HCT116 (cell line): ENCODE data around the gene PRDM12. TPM values are rescaled to one million over a fixed set of nuclear protein-coding genes. Genes with fewer than 3 reads are reported as not detected.

Source experiments
- ATAC-seq: fragments of 200-7000 bp; cut with Tn5 transposase; 2 replicates; pipeline ENCODE4 v1.9.1; 2020; ENCODE audit warnings: mild to moderate bottlenecking, moderate library complexity
- BruUV-seq: library from RNA; stranded (reverse); fragments of 400-500 nt; replicated peaks from 2 replicates; lab custom pipeline; 2021; lab: Mats Ljungman, UMichigan
- CTCF ChIA-PET: fragments of 300-600 bp; sonication (Branson Sonifier 250); formaldehyde crosslinking; loops from one replicate; lab custom pipeline; 2021; ENCODE audit warnings: antibody characterized with exemption; lab: Charles Lee
- POLR2A ChIA-PET: fragments of 300-600, 350-600 bp; sonication (Branson Sonifier 250); formaldehyde crosslinking; loops from one replicate; lab custom pipeline; 2021; ENCODE audit warnings: antibody characterized with exemption; lab: Charles Lee
- RAD21 ChIA-PET, 2 experiments: fragments of 300-600 bp; sonication (Branson Sonifier 250); formaldehyde crosslinking; loops; one replicate each; lab custom pipeline; 2023; ENCODE audit warnings: low total read pairs in 2 of 2; ENCODE audit not compliant: uncharacterized antibody in 2 of 2, unreplicated experiment in 2 of 2, low non-redundant PET in 1 of 2; lab: Charles Lee
- DNase-seq: peaks from one replicate; pipeline ENCODE4 v3.0.0-alpha.2; 2010; ENCODE audit warnings: low read depth, low spot score
- H2AFZ ChIP-seq: fragments of 200-600 bp; shearing (Covaris generic), sonication (generic); 2 replicates; pipeline ENCODE4 v1.6.1; 2017; ENCODE audit warnings: low read depth, mixed run types, mixed read lengths, antibody characterized with exemption, low read length; ENCODE audit not compliant: poor library complexity, severe bottlenecking
- H3K27ac ChIP-seq: 2 replicates; pipeline ENCODE4 v1.5.1; 2012; ENCODE audit warnings: low read depth, low read length
- H3K27me3 ChIP-seq: fragments of 200-600 bp; sonication (generic); 2 replicates; pipeline ENCODE4 v1.6.1; 2016; ENCODE audit warnings: mixed run types, low read length, mixed read lengths; ENCODE audit not compliant: insufficient read depth
- H3K36me3 ChIP-seq, 2 experiments: fragments of 200-500 bp in 1 of 2; fragments of 200-600 bp in 1 of 2; sonication (Bioruptor generic) in 1 of 2; sonication (generic) in 1 of 2; 2 replicates each; pipeline versions ENCODE4 v1.5.1 to v1.6.1; 2014 to 2016; ENCODE audit warnings: low read length in 2 of 2, inconsistent platforms in 1 of 2, mixed read lengths in 1 of 2, mixed run types in 1 of 2; ENCODE audit not compliant: insufficient read depth in 2 of 2, control insufficient read depth in 1 of 2
- H3K4me1 ChIP-seq, 2 experiments: fragments of 200-600 bp in 1 of 2; sonication (generic) in 1 of 2; 2 replicates each; pipeline versions ENCODE4 v1.5.1 to v1.6.1; 2012 to 2017; ENCODE audit warnings: low read length in 2 of 2, inconsistent platforms in 1 of 2, mild to moderate bottlenecking in 1 of 2, mixed read lengths in 1 of 2, mixed run types in 1 of 2, moderate library complexity in 1 of 2; ENCODE audit not compliant: insufficient read depth in 2 of 2, control insufficient read depth in 1 of 2
- H3K4me2 ChIP-seq: fragments of 200-600 bp; sonication (generic); 2 replicates; pipeline ENCODE4 v1.6.1; 2017; ENCODE audit warnings: mixed run types, low read length, mixed read lengths
- H3K4me3 ChIP-seq, 2 experiments: fragments of 200-600 bp in 1 of 2; sonication (generic) in 1 of 2; replicated peaks in 1 of 2; 2 replicates each; pipeline ENCODE4 v1.5.1; 2011 to 2016; ENCODE audit warnings: low read length in 2 of 2, control low read depth in 1 of 2, low read depth in 1 of 2, mild to moderate bottlenecking in 1 of 2, mixed read lengths in 1 of 2, mixed run types in 1 of 2
- H3K79me2 ChIP-seq: fragments of 200-600 bp; sonication (generic); 2 replicates; pipeline ENCODE4 v1.6.1; 2017; ENCODE audit warnings: mild to moderate bottlenecking, mixed run types, low read length, moderate library complexity, mixed read lengths; ENCODE audit not compliant: insufficient read depth
- H3K9ac ChIP-seq: fragments of 200-600 bp; sonication (generic); 2 replicates; pipeline ENCODE4 v1.6.1; 2016; ENCODE audit warnings: low read length, mixed read lengths
- H3K9me2 ChIP-seq: fragments of 200-600 bp; sonication (generic), shearing (Covaris generic); 2 replicates; pipeline ENCODE4 v1.6.1; 2017; ENCODE audit warnings: mixed run types, mild to moderate bottlenecking, moderate library complexity; ENCODE audit not compliant: insufficient read depth
- H3K9me3 ChIP-seq, 2 experiments: fragments of 200-500 bp in 1 of 2; fragments of 200-600 bp in 1 of 2; sonication (Bioruptor generic) in 1 of 2; sonication (generic) in 1 of 2; 2 replicates each; pipeline ENCODE4 v1.6.1; 2014 to 2017; ENCODE audit warnings: low read length in 2 of 2, mixed read lengths in 2 of 2, inconsistent platforms in 1 of 2, low read depth in 1 of 2, mild to moderate bottlenecking in 1 of 2, mixed run types in 1 of 2, moderate library complexity in 1 of 2; ENCODE audit not compliant: control insufficient read depth in 1 of 2, insufficient read depth in 1 of 2
- H4K20me1 ChIP-seq: fragments of 200-600 bp; sonication (generic), shearing (Covaris generic); 2 replicates; pipeline ENCODE4 v1.6.1; 2017; ENCODE audit warnings: mixed run types, mild to moderate bottlenecking, moderate library complexity; ENCODE audit not compliant: insufficient read depth
- EZH2phosphoT487 ChIP-seq: fragments of 200-600 bp; IDR thresholded peaks from 2 replicates; pipeline ENCODE4 v1.6.1; 2018; ENCODE audit warnings: antibody characterized with exemption, borderline replicate concordance
- TCF7L2 ChIP-seq: IDR thresholded peaks from 2 replicates; pipeline ENCODE4 v1.7.0; 2011; ENCODE audit warnings: borderline replicate concordance, inconsistent platforms; ENCODE audit not compliant: insufficient read depth, insufficient read length; ENCODE audit errors: extremely low read depth
- intact Hi-C: fragments of 100-400 bp; cut with micrococcal nuclease; formaldehyde crosslinking; loops from 2 replicates; pipeline ENCODE4 v1.10.0; 2022
- total RNA-seq: library from RNA; stranded (reverse); gene quantifications from one replicate; pipeline ENCODE4 v1.2.1, GENCODE V29; 2021; ENCODE audit not compliant: unreplicated experiment
- TF ChIP-seq, protein P1 (sequence below): IDR thresholded peaks from 2 replicates; pipeline ENCODE4 v1.6.1; 2012; ENCODE audit warnings: low read depth
- TF ChIP-seq, protein P2 (sequence below): IDR thresholded peaks from 2 replicates; pipeline ENCODE4 v1.6.1; 2012
- TF ChIP-seq, protein P3 (sequence below): IDR thresholded peaks from 2 replicates; pipeline ENCODE4 v1.6.1; 2011; ENCODE audit warnings: mild to moderate bottlenecking, low read length, moderate library complexity; ENCODE audit not compliant: insufficient replicate concordance; ENCODE audit errors: extremely low read depth

The PRDM12 gene
- total RNA-seq, 1 experiment from 2014 or later: 0.54 TPM

DNA sequence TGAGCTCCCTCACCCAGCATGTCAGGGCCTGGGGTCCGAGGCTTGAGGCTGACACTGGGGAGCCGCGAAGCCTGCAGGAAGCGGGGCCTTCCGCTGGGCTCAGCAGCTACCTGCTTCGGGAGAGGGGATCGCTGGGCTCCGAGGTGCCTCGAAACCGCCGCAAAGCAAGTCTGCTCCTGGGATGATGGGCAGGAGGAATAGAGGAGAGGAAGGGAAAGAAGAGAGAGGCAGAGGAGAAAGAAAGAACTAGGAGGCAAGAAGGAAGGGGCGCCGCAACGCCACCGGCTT lies 1.5 kb upstream of the PRDM12 start (continued):
- TF ChIP-seq, protein P1, sequence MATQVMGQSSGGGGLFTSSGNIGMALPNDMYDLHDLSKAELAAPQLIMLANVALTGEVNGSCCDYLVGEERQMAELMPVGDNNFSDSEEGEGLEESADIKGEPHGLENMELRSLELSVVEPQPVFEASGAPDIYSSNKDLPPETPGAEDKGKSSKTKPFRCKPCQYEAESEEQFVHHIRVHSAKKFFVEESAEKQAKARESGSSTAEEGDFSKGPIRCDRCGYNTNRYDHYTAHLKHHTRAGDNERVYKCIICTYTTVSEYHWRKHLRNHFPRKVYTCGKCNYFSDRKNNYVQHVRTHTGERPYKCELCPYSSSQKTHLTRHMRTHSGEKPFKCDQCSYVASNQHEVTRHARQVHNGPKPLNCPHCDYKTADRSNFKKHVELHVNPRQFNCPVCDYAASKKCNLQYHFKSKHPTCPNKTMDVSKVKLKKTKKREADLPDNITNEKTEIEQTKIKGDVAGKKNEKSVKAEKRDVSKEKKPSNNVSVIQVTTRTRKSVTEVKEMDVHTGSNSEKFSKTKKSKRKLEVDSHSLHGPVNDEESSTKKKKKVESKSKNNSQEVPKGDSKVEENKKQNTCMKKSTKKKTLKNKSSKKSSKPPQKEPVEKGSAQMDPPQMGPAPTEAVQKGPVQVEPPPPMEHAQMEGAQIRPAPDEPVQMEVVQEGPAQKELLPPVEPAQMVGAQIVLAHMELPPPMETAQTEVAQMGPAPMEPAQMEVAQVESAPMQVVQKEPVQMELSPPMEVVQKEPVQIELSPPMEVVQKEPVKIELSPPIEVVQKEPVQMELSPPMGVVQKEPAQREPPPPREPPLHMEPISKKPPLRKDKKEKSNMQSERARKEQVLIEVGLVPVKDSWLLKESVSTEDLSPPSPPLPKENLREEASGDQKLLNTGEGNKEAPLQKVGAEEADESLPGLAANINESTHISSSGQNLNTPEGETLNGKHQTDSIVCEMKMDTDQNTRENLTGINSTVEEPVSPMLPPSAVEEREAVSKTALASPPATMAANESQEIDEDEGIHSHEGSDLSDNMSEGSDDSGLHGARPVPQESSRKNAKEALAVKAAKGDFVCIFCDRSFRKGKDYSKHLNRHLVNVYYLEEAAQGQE: no peak
- TF ChIP-seq EZH2phosphoT487: no peak
- TF ChIP-seq, all 23 proteins: peak for 0

DNA sequence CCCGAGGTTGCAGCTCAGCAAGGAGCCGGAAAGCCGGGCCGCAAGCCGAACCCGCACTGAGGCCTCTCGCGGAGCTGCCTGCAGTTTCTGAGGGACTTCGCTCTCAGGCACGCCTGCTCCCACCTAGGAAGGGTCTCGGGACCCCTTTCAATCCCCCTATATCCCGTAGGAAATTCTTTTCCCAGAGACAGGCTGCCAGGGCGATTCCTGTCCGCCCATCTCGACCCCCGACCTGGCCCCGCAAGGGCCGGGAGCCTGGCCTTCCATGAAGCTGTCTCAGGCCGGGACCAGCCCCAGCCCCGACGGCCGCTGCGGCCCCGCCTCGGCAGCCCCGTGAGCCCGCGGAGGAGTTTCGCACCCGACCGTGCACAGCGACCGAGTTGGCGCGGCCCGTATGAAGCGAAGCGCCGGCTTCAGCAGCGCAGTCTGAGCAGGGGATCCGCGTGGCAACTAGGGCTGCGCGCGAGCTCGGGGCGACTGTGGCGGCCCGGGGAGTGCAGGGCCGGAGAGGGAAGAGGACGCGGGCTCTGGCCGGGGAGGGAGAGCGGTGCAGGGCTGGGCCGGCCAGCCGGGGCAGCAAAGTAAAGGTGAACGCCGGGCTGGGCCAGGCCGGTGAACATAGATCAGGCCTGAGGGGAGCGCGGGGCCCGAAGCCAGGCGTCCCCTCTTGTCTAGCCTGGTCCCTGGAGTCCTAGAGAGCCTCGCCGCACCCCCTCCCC lies 977 bp upstream of the PRDM12 start:
- H4K20me1 ChIP-seq: no peaks in the 10 kb centered on the region
- no peak overlapping the region for H3K27ac ChIP-seq
- H3K4me2 ChIP-seq: no peak overlapping the region
- no peak overlapping the region for H3K4me3 ChIP-seq
- no peaks in the 10 kb centered on the region for H3K27me3 ChIP-seq
- no peaks in the 10 kb centered on the region for H3K36me3 ChIP-seq
- CTCF ChIA-PET: no interaction called here
- no TSS peak for BruUV-seq
- TF ChIP-seq, protein P1: no peak
- TF ChIP-seq, protein P2, sequence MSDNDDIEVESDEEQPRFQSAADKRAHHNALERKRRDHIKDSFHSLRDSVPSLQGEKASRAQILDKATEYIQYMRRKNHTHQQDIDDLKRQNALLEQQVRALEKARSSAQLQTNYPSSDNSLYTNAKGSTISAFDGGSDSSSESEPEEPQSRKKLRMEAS: no peak
- TF ChIP-seq, protein P3, sequence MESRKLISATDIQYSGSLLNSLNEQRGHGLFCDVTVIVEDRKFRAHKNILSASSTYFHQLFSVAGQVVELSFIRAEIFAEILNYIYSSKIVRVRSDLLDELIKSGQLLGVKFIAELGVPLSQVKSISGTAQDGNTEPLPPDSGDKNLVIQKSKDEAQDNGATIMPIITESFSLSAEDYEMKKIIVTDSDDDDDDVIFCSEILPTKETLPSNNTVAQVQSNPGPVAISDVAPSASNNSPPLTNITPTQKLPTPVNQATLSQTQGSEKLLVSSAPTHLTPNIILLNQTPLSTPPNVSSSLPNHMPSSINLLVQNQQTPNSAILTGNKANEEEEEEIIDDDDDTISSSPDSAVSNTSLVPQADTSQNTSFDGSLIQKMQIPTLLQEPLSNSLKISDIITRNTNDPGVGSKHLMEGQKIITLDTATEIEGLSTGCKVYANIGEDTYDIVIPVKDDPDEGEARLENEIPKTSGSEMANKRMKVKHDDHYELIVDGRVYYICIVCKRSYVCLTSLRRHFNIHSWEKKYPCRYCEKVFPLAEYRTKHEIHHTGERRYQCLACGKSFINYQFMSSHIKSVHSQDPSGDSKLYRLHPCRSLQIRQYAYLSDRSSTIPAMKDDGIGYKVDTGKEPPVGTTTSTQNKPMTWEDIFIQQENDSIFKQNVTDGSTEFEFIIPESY: no peak
- no peak for TF ChIP-seq TCF7L2
- no peak for ATAC-seq
- POLR2A ChIA-PET: no interaction called here
- no peaks in the 10 kb centered on the region for H3K9me3 ChIP-seq
- H3K9me2 ChIP-seq: no peaks in the 10 kb centered on the region
- H3K9ac ChIP-seq: no peak overlapping the region
- no peak for DNase-seq
- no peak overlapping the region for H2AFZ ChIP-seq
- H3K79me2 ChIP-seq: no peaks in the 10 kb centered on the region
- H3K4me1 ChIP-seq: no peaks in the 10 kb centered on the region; a peak in 1 of 4 replicates
- RAD21 ChIA-PET: no interaction called here
- intact Hi-C loops: no loop called here
